ENCODE measurements around the gene SNRPD3.
"Not testable (repeated sequence)": the region's sequence is repeated elsewhere in the genome, so short reads cannot be mapped to it uniquely, and the experiment has no call there.

Gene SNRPD3

GRCh38 chr22:24555165-24556039 is at the start of gene SNRPD3:
SNRPD3 (plus strand) TSS chr22:24555999; CDS start chr22:24557675, 1,676 bp downstream.
- peak; percentile 97 for DNase-seq

GRCh38 chr22:24506802-24507438 is 48.9 kb upstream of the SNRPD3 start:
- DNase-seq = peak; percentile 70

GRCh38 chr22:24507716-24508115 is 48.1 kb upstream of the SNRPD3 start:
- no peak for DNase-seq

- DNase-seq = no peak
Measured at GRCh38 chr22:24510637-24511625, 44.9 kb upstream of the SNRPD3 start.

- DNase-seq = no peak
Measured at GRCh38 chr22:24512043-24512442, 43.8 kb upstream of the SNRPD3 start.

GRCh38 chr22:24513378-24514240 is 42.2 kb upstream of the SNRPD3 start:
- DNase-seq = no peak

- no peak for DNase-seq
Measured at GRCh38 chr22:24514241-24515026, 41.4 kb upstream of the SNRPD3 start.

- DNase-seq = no peak
Measured at GRCh38 chr22:24515027-24515338, 40.8 kb upstream of the SNRPD3 start.

GRCh38 chr22:24516301-24516737 is 39.5 kb upstream of the SNRPD3 start:
- no peak for DNase-seq

GRCh38 chr22:24517446-24517845 is 38.4 kb upstream of the SNRPD3 start:
- DNase-seq = no peak

GRCh38 chr22:24518228-24518627 is 37.6 kb upstream of the SNRPD3 start:
- no peak for DNase-seq

- no peak for DNase-seq
Measured at GRCh38 chr22:24518771-24519485, 36.9 kb upstream of the SNRPD3 start.

- no peak for DNase-seq
Measured at GRCh38 chr22:24519496-24519895, 36.3 kb upstream of the SNRPD3 start.

- DNase-seq = peak; percentile 86
Measured at GRCh38 chr22:24521791-24522245, 34.0 kb upstream of the SNRPD3 start.

- DNase-seq = no peak
Measured at GRCh38 chr22:24523873-24524272, 31.9 kb upstream of the SNRPD3 start.

- DNase-seq = peak; percentile 56
Measured at GRCh38 chr22:24525416-24526037, 30.3 kb upstream of the SNRPD3 start.

- no peak for DNase-seq
Measured at GRCh38 chr22:24526191-24526590, 29.6 kb upstream of the SNRPD3 start.

- no peak for DNase-seq
Measured at GRCh38 chr22:24529898-24530297, 25.9 kb upstream of the SNRPD3 start.

- not testable (repeated sequence) for DNase-seq
Measured at GRCh38 chr22:24530968-24531367, 24.8 kb upstream of the SNRPD3 start.

GRCh38 chr22:24532075-24532474 is 23.7 kb upstream of the SNRPD3 start:
- peak; percentile 16 for DNase-seq
